Fibroblast of pulmonary artery (primary cell): Measurements from ENCODE around the gene PITX1.

Source experiments
- DNase-seq: peaks from one replicate; pipeline ENCODE4 v3.0.0-alpha.2; 2010; ENCODE audit warnings: low read depth
- H3K4me3 ChIP-seq: replicated peaks from 2 replicates; pipeline ENCODE4 v1.5.1; 2011; ENCODE audit warnings: low read depth, mild to moderate bottlenecking, control low read depth, low read length, moderate library complexity
- TF ChIP-seq, protein P1 (sequence below): IDR thresholded peaks from 2 replicates; pipeline ENCODE4 v1.5.1; 2011; ENCODE audit warnings: mild to moderate bottlenecking, control low read depth, low read length, inconsistent platforms; ENCODE audit errors: missing control alignments

The PITX1 gene

DNA sequence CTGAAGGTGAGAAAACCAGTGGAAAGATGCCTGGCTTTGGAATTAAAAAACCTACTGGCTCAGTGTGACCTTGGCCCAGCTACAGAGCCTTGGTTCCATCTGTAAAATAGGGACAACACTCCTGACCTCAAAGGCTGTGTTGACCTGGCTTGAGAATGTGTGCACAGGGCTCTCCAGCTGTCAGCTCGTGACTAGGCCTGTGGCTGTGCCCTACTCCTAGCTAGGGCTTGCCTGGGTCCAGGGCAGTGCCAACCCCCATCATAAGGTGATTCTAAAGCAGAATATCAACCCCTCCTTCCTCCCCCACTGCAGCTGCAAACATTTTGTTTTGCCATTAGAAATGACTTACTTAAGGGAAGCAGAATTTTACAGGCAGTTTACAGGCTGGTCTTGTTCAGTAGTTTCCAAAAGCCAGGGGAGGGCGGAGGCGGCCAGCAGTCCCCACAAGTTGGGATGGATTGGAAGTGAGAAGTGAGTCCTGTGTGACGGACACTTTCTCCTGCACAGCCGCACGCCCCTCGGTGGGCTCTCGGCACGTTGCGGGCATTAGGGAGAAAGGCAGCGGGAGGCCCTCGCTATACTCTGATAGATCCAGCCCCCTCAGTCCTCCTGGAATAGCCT lies 7.3 kb downstream of the PITX1 start:
- TF ChIP-seq, protein P1, sequence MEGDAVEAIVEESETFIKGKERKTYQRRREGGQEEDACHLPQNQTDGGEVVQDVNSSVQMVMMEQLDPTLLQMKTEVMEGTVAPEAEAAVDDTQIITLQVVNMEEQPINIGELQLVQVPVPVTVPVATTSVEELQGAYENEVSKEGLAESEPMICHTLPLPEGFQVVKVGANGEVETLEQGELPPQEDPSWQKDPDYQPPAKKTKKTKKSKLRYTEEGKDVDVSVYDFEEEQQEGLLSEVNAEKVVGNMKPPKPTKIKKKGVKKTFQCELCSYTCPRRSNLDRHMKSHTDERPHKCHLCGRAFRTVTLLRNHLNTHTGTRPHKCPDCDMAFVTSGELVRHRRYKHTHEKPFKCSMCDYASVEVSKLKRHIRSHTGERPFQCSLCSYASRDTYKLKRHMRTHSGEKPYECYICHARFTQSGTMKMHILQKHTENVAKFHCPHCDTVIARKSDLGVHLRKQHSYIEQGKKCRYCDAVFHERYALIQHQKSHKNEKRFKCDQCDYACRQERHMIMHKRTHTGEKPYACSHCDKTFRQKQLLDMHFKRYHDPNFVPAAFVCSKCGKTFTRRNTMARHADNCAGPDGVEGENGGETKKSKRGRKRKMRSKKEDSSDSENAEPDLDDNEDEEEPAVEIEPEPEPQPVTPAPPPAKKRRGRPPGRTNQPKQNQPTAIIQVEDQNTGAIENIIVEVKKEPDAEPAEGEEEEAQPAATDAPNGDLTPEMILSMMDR: no peak
- DNase-seq: no peak
- no peak overlapping the region for H3K4me3 ChIP-seq

- no peak for DNase-seq
- no peak overlapping the region for H3K4me3 ChIP-seq
- TF ChIP-seq, protein P1: no peak
These were observed 8.0 kb downstream of the PITX1 start for GRCh38 chr5:135025730-135026644.

DNA sequence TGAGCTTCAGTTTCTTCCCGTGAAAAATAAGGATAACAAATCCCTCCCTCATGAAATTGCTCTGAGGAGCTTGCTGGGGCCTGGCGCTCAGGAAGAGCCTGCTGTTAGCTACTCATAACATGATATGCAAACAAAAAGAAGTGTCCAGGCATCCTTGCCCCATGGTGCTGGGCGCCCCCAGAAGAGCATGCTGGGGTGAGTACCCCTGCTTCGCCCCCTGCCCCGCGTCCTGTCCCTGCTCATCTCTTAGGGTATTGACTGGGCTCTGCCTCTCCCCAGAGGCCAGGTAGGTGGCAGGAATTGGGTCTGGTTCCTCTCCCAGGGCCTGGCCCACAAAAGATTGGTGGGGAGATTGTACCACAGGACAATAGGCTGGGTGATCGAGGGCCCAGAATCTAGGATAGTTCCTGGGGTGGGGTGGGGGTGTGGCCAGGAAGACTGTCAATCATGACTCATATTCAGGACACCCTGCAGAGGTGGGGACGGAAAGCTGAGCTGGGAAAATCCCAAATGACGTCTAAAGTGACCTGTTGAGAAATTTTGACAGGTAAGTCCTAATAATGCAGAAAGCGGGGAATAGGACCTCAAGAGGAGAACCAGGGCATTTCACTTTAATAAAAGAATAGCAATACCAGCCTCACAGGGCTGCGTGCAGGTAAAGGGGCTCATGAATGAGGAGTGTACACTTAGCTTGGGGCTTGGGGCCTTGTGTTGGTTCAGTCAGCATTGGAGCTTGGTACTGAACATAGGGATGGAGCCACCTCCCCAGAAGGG lies 8.9 kb downstream of the PITX1 start:
- no peak for DNase-seq
- TF ChIP-seq, protein P1: no peak
- H3K4me3 ChIP-seq: no peak overlapping the region

DNA sequence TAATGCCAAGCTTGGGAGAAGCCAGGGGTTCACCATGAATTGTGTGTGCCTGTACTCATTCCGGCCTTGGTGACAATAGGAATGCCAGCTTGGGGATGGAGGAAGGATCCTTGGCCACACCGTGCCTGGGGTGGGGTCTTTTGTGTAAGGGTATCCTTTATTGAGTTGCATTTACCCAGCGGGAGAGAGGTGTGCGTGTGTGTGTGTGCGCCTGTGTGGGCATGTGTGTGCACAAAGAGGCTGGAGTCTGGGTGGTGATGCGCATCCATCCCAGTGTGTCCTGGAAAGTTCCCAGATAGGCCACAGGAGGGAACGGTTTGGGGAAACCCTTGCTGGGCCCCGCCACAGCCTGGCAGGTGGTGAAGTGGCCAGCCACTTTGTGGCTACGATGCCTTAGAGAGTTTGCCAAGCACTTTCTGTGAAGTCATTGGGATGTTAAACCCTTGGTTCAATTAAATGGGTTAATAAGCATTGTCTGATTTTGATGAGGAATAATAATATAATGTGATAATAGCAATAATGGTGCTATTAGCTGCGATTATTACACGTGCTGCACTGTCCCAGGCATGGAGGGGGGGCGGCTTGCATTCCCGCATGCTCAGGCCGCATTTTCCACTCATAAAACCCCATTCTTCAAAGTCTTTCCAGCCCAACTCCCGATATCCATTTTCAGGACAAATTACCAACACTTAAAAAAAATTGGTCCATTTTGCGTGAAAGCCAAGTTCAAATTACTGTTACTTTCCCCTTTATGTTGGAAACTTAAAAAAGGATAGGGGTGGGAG lies 13.7 kb downstream of the PITX1 start:
- TF ChIP-seq, protein P1: no peak
- no peak overlapping the region for H3K4me3 ChIP-seq
- no peak for DNase-seq

DNA sequence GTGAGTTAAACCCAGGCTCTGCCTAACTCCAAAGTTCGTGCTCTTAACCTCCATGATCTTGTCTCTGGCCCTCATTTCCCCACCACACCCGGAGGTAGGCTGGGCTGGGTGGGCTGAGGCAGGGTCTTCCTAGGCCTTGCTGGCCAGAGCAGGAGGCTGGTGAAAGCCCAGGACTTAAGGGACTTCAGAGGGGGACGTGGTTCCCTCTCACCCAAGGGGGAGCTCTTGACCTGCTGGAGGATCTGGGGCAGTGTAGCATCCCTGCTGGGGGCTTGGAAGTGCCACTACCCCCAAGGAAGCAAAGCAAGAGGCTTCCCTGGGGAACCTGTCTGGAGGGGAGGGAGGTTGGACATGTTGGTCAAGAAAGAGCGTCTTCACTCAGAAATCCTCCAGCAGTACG lies 14.7 kb downstream of the PITX1 start:
- DNase-seq: no peak
- no peak overlapping the region for H3K4me3 ChIP-seq
- TF ChIP-seq, protein P1: no peak

- TF ChIP-seq, protein P1: no peak
- H3K4me3 ChIP-seq: no peak overlapping the region
- no peak for DNase-seq
These were observed 15.6 kb downstream of the PITX1 start for GRCh38 chr5:135018457-135018856.
